NCI-H128 (cell line): ENCODE measurements around the gene TNFSF15.

ENCODE experiments used
- DNase-seq: peaks from one replicate; lab custom pipeline; 2025; ENCODE audit not compliant: unreplicated experiment; lab: John Stamatoyannopoulos, UW

TNFSF15 gene

DNA sequence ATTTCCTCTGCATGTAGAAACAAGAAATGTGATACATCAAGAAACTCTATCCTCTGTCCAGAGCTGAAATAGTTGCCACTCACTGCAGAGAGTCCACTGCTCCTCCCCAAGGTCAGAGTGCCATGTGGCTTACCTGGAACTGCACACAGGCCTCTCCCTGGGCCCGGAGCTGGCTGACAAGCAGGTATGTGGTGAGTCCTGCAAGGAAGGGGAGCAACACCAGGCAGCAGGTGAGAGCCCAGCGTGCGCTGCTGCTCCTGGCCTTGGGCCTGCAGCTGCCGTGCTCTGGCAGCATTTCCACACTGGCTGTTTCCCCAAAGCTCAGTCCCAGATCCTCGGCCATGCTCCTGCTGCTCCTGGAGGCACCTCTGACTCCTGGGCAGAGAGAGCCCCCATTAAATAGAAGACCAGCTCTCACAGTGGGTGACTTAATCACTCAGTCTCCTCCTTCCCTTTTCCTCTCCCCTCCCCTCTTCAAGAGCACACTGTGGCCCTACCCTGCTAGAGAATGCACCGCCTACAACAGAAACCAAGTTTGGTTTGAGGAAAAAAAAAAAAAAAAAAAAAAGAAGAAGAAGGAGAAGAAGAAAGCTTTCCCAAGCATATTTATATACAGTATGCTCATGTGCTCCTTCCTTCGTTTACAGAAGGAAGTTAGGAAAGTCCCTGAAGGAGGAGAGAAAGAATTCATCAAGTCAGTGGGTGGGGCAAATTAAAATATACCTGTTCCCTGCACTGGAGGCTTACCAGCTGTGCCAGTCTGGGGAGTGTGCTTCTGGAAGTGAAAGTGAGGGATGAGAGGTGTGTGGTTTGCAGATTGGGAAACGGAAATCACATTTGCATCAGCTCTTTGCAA is at the start of gene TNFSF15:
TSS of gene TNFSF15 (minus strand) at position 370 of the 856 bp plus-strand sequence. CDS start at position 343, 27 bp downstream.
- DNase-seq: no peak

DNA sequence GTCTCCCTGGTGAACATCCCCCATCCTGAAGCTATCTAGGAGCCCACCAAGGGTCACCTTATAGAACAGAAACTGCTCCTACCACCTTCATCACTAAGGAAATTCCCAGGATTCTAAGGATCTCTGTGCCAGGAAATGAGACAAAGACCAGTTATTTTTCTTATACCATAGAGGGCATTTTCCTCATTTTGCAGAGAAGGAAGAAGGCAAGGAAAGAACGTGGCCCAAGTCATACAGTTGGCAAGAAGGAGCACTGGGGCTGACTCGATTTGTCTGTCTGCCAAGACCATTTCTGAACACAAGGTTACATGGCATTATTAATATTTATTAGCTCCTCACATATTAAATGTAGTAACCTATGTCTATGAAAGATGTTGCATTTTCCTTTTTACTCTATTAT is 49.6 kb upstream of the TNFSF15 start:
- no peak for DNase-seq

DNA sequence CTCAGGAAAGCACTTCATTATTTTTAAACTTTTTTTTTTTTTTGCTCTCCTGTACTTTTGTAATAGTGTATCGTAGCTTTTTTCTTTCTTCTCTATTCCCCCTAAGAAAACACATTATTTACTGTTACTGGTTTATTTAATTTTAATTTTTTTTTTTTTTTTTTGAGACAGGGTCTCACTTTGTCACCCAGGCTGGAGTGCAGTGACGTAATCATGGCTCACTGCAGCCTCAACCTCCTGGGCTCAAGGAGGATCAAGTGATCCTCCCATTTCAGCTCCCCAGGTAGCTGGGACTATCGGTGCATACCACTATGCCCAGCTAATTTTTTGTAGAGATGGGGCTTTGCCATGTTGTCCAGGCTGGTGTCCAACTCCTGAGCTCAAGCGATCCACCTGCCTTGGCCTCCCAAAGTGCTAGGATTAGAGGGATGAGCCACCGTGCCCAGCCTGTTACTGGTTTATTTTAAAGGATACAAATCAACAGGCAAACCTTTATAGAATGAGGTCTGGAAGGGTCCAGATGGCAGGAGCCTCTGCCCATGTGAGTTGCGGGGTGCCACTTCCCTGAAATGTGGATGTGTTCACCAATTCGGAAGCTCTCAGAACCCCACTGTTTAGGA is 49.0 kb upstream of the TNFSF15 start:
- no peak for DNase-seq

DNA sequence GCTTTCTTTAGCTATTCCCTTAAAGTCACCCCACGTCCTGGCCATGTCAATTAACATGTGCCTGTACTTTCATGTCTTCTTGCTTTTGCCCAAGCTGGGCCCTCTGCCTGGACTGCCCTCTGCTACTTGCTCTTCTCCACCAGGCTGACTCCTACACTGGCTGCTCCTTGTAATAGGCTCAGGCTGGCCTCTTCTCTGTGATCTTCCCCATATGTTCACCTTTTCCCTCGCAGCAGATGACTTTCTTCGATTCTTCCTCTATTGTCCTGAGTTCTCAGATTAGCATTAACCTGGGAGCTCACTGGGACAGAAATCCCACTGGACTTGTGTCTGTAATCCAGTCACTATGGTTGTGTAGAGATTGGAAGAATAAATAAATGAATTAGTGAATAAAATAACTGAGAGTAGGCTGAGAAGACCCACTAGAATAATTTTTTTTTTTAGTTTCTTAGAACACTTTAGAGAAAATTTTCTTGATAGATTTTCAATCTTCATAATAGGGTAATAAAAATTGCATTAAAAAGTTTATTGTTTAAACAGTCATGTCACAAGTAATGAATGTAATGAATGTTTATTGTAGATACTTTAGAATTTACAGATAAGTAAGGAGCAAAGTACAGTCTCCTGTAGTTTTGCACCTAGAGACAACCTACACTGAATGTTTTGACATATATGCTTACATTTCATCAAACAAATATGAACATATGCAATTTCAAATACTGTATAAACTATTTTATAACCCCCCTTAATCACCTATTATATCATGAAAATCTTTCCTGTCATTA is 47.4 kb upstream of the TNFSF15 start:
- DNase-seq: no peak

GRCh38 chr9:114852050-114852594 is 46.3 kb upstream of the TNFSF15 start:
- DNase-seq: no peak

- no peak for DNase-seq
Measured at GRCh38 chr9:114851306-114851705, 45.5 kb upstream of the TNFSF15 start.

DNA sequence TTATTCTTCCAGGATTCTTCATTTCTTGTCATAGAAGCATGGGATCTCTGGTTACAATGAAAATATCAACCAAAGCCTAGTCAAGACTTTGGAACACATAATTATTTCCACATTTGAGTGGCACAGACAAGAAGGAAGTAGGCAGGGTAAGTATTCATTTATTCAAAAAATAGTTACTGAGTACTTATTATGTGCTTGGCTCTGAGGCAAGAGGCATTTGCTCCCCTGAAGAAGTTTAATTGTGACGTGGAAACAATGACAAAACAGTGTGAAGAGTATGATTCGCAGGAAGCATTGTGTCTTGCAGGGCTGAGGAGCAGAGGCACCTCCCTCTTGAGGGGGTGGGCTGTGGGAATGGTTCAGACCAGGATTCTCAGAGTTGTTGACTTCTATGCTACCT is 45.0 kb upstream of the TNFSF15 start:
- no peak for DNase-seq

DNA sequence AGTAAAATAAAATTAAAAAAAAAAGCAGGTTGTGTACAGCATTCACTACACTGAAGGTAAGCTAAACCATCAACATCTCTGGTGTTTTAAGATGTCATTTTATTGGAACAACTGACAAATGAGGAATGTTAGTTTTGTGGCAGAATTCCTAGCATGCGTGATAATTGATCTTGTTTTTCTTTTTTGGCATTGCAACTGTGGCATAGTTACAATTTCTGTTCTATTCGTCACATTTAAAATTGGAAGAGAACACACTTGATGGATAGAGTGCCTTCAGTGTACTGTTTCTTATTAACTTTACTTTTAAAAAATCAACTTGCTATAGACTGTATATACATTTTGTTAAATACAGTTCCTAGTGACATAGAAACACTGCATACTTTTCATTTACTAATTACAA is 43.6 kb upstream of the TNFSF15 start:
- DNase-seq: no peak

- DNase-seq: no peak
Measured at GRCh38 chr9:114847492-114848417, 41.9 kb upstream of the TNFSF15 start.

- no peak for DNase-seq
Measured at GRCh38 chr9:114845373-114845772, 39.5 kb upstream of the TNFSF15 start.

DNA sequence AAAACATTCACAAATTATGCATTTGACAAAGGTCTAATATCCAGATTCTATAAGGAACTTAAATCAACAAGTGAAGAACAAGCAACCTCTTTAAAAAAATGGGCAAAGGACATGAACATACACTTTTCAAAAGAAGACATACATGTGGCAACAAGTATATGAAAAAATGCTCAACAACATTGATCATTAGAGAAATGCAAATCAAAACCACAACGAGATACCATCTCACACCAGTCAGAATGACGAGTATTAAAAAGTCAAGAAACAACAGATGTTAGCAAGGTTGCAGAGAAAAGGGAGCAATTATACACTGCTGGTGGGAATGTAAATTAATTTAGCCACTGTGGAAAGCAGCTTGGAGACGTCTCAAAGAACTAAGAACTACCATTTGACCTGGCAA is 38.9 kb upstream of the TNFSF15 start:
- no peak for DNase-seq

DNA sequence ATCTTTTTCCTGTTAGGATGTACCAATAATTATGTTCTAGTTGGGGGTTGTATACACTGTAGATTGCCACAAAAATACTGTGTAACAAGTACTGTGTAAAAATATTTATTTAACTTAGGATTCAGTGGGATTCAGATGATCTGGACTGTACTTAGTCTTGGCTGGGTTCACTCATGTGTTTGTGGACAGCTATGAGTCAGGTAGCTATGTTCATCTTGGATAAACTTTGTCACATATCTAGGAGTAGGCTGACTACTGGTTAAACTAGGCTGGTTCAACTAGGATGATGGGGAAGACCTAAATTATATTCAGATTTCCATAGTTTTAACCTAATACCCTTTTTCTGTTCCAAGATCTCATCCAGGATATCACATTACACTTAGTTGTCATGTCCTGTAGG is 32.1 kb upstream of the TNFSF15 start:
- no peak for DNase-seq

DNA sequence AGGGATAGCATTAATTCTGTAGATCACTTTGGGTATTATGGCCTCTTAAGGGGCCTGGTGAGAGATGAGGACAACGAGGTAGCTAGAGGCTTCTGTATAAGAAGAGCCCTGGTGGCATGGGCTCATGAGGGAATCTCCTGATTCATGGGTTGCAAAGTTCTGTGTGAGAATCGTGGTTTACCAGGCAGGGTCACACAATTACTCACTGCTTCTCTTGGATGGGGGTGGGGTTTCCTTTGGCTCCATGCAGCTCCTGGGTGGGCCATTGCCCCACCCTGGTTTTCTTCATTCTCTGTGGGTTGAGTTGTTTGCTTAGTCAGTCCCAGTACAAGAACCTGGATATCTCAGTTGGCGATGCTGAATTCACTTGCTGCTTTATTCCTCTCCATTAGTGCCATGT is 30.9 kb upstream of the TNFSF15 start:
- no peak for DNase-seq

- DNase-seq: no peak
Measured at GRCh38 chr9:114834386-114834785, 28.5 kb upstream of the TNFSF15 start.

DNA sequence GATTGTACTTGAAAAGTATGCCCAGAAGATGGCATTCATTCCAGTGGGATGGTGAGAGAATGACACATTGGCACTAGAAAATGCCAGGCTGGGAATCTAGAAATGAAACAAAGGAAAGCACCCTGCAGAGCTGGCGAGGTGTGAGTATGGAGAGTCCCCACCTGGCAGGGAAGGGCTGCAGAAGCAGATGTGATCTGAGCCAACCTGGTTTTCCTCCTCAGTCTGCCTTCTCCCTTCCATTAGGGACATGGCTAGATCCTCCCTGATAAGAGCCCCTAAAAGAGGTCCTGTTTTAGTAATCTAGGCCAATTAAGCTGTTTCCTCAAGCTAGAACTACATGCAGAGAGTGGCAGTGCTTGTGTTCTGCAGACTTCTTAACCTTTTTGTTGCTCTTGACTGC is 24.7 kb upstream of the TNFSF15 start:
- DNase-seq: no peak

GRCh38 chr9:114829574-114830440 is 24.0 kb upstream of the TNFSF15 start:
- no peak for DNase-seq

DNA sequence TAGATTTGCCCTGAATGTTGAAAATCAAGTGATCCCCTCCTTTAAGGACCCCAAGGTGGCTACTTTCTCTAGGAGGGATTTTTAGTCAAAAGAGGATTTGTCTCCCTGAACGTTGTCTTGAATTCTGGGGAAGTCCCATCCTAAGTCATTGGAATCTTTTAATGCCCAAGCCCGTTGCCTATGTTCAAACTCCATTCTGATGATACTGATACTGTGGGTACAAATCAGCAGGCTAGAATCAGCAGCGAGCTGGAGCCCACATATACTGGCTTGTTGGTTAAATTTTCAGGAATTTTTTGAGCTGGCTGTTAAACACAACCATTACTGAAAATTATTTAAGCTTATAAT is 22.4 kb upstream of the TNFSF15 start:
- no peak for DNase-seq

DNA sequence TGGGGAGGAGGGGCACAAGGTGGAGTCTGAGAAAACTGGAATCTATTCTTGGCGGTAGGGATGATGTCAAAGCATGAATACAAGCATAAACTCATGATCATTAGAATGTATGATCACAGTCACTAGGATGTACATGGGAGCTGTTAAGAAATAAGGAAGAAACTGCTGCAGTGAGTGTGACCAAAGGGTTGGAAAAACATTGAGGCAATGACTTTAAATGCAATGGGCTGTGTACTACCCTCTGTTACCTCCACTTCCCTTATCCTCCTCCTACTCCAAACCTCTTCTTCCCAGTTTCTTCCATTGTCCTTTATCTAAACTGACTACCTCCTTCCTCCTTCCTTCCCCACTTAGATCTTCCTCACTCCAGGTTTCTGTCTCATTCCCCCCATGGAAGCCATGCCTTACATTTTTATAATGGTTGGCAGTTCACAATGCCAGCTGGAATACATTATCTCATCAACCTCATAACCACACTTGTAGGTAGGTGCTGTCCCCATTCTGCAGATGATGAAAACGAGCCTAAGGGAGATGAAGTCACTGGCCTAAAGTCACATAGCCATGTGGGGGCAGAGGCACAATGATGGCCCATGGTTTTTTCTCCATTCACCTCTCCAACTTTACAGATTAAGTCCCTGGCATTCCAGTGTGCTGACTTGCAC is 21.9 kb upstream of the TNFSF15 start:
- no peak for DNase-seq

DNA sequence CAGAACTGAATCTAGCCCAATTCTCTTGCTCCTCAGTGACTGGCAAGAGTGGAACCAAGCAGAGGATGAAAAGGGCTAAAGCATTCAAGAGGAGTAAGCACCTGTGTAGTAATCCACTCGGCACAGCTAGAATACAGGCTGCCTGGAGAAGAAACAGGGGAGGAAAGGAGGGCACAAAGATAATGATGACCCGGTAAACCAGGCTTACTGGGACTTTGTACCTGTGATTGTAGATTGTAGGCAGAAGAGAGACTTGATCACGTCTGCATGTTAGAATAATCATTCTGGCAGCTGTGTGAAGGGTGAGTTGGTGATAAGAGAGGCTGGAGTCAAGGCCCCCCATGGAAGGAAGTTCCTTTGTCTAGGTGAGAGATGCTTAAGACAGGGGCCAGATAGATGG is 20.6 kb upstream of the TNFSF15 start:
- no peak for DNase-seq
